ENCODE data around the gene SERPINA1.

DNA sequence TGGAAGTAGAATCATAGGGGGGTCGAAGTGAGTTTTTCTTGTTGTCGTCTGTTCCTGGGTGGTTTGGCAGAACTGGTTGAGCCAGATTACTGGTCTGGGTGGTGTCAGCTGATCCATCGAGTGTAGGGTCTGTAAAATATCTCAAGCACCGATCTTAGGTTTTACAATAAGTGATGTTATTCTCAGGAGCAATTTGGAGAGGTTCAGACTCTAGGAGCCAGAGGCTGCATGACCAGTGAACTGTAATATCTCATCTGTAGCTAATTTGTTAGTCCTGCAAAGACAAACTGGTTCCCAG, 9.7 kb upstream of the SERPINA1 start:
- TF ChIP-seq SIN3A (IDR thresholded peaks at IDR 0.05; ENCODE audit: low read depth, low read length), result no peak
- TF ChIP-seq, protein P1, sequence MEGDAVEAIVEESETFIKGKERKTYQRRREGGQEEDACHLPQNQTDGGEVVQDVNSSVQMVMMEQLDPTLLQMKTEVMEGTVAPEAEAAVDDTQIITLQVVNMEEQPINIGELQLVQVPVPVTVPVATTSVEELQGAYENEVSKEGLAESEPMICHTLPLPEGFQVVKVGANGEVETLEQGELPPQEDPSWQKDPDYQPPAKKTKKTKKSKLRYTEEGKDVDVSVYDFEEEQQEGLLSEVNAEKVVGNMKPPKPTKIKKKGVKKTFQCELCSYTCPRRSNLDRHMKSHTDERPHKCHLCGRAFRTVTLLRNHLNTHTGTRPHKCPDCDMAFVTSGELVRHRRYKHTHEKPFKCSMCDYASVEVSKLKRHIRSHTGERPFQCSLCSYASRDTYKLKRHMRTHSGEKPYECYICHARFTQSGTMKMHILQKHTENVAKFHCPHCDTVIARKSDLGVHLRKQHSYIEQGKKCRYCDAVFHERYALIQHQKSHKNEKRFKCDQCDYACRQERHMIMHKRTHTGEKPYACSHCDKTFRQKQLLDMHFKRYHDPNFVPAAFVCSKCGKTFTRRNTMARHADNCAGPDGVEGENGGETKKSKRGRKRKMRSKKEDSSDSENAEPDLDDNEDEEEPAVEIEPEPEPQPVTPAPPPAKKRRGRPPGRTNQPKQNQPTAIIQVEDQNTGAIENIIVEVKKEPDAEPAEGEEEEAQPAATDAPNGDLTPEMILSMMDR (IDR thresholded peaks at IDR 0.05 in 2 of 3, conservative IDR thresholded peaks at IDR 0.05 in 1 of 3; ENCODE audit: control insufficient read depth in 2 of 3, extremely low read depth in 1 of 3, insufficient read depth in 1 of 3, low read depth in 3 of 3, low read length in 3 of 3), result no peak
- no peak for TF ChIP-seq POLR2A (IDR thresholded peaks at IDR 0.05; ENCODE audit: low read depth, low read length)
- TF ChIP-seq, protein P2, sequence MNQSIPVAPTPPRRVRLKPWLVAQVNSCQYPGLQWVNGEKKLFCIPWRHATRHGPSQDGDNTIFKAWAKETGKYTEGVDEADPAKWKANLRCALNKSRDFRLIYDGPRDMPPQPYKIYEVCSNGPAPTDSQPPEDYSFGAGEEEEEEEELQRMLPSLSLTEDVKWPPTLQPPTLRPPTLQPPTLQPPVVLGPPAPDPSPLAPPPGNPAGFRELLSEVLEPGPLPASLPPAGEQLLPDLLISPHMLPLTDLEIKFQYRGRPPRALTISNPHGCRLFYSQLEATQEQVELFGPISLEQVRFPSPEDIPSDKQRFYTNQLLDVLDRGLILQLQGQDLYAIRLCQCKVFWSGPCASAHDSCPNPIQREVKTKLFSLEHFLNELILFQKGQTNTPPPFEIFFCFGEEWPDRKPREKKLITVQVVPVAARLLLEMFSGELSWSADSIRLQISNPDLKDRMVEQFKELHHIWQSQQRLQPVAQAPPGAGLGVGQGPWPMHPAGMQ (IDR thresholded peaks at IDR 0.05; ENCODE audit: borderline replicate concordance), result no peak
- no peak for TF ChIP-seq CEBPB (IDR thresholded peaks at IDR 0.05; ENCODE audit: borderline replicate concordance in 1 of 2, low read depth in 2 of 2, low read length in 2 of 2)
- TF ChIP-seq RCOR1 (conservative IDR thresholded peaks at IDR 0.05; ENCODE audit: low read depth, low read length), result no peak
- no peak for TF ChIP-seq MEF2A (IDR thresholded peaks at IDR 0.05; ENCODE audit: insufficient read depth, low read depth, low read length)
- no peak for TF ChIP-seq CHD4 (IDR thresholded peaks at IDR 0.05)
- TF ChIP-seq EP300 (IDR thresholded peaks at IDR 0.05; ENCODE audit: borderline replicate concordance in 1 of 2, control insufficient read depth in 1 of 2, low read depth in 2 of 2, low read length in 2 of 2), result no peak
